K562 treated with DMSO at 1 percent for 4 hours (cell line): ENCODE data around the gene MPI. TPM values are rescaled to one million over a fixed set of nuclear protein-coding genes. Genes with fewer than 3 reads are reported as not detected.

Source experiments
- total RNA-seq: library from RNA; unstranded; fragments of 300-600 nt; gene quantifications from 2 replicates; pipeline ENCODE4 v1.2.3, GENCODE V29; 2022; ENCODE audit not compliant: insufficient read depth

MPI gene, protein sequence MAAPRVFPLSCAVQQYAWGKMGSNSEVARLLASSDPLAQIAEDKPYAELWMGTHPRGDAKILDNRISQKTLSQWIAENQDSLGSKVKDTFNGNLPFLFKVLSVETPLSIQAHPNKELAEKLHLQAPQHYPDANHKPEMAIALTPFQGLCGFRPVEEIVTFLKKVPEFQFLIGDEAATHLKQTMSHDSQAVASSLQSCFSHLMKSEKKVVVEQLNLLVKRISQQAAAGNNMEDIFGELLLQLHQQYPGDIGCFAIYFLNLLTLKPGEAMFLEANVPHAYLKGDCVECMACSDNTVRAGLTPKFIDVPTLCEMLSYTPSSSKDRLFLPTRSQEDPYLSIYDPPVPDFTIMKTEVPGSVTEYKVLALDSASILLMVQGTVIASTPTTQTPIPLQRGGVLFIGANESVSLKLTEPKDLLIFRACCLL
- total RNA-seq, result 24.6 and 27.3 TPM in 2 replicates

GRCh38 chr15:74889883-74890664, at the start of gene MPI:
Gene MPI (plus strand): TSS chr15:74890042. CDS start chr15:74890074, 32 bp downstream.

DNA sequence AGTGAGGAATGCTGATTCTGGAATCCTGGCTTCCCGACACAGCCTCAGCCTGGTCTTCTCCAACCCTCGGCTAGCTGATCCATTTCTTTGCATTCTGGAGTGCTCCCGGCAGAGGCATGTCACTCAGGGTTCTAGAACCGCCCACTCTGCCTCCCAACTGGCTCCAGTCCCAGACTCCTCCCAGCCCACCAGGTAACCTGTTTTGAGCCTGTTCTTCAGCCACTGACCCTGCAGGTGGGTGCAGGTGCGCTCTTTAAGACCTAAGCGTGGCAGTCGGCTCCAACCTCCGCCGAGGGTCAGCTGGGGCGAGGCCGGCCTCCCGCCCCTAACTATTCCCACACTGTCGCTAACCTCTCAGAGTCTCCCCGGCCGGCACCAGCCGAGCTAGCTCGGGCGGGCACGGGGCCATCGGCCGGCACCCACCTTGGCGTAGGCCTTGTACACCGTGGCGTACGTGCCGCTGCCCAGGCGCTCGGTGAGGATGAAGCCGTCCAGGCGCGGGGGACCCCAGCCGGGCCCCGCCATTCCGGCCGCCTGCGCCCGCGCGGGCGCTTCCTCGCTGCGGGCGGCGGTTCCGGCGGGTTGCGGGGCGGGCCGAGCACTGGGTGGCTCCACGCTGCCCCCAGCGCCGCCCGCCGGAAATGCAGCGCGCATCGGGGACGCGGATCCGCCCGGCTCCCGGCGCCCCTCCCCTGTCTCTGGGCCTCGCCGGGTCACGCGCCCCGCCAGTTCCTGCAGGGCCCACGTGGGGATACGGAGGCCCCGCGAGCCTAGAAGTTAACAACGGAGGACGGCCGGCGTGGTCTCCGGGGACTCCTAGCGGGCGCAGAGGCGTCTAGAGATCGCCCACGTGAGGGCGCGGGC, 47.0 kb upstream of the MPI start, which contains the start of gene ULK3:
Gene ULK3 (minus strand): TSS at position 576 of the 864 bp plus-strand sequence. CDS start 51 bp downstream, at position 525.

DNA sequence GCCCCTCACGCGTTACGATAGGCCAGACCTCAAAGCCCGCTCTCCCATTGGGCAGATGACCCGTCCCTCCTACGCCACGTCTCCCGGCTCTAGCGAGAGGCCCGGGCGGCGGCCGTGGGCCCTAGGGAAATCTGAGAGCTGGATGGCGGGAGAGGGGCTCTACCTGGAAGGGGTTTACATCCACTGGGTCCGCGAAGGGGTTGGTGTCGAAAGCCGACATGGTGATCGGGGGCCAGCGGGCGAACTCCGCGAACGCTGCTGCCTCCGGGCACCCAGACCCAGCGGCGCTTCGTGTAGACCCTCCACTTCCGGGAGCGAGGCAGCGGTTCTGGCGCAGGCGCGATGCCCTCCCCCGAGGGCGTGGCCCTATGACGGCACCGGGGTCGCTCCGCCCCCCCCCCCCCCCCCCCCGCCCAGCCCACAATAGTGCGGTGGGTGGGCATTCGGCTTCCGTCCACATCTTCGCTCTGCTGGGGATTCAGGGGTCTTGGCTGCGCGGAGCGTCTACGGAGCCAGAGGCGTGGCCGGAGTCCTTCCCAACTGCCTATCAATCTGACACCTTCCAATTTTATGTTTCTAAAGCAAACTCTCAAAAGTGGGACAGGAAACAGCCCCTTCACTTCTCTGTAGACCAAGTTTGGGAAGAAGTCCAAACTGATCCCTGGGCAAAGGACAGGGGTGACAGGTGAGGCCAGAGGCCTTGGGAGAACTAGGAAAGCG, 16.6 kb upstream of the MPI start, which contains the start of gene SCAMP2:
Gene SCAMP2 (minus strand): TSS at position 330 of the 720 bp plus-strand sequence. CDS start 110 bp downstream, at position 220.

GRCh38 chr15:74906450-74907162, 16.8 kb downstream of the MPI start, which contains the start of gene FAM219B:
Gene FAM219B (minus strand): TSS chr15:74906851. CDS start chr15:74906800, 51 bp downstream.

GRCh38 chr15:74937590-74938371, 47.9 kb downstream of the MPI start, which contains the start of gene COX5A:
Gene COX5A (minus strand): TSS chr15:74938073. CDS start chr15:74938014, 59 bp downstream.

Other genes starting within 250 kb of the MPI start
- gene EDC3, start 194.0 kb upstream of the MPI start, total RNA-seq, result 35.2 and 35.8 TPM in 2 replicates
- gene CYP1A1, start 164.5 kb upstream of the MPI start, total RNA-seq, result not detected in 2 replicates
- not detected in 2 replicates for gene CYP1A2, start 141.2 kb upstream of the MPI start, total RNA-seq
- 53.9 and 57.3 TPM in 2 replicates for gene CSK, start 108.0 kb upstream of the MPI start, total RNA-seq
- gene LMAN1L, start 77.2 kb upstream of the MPI start, total RNA-seq, result not detected in 2 replicates
- gene CPLX3, start 63.4 kb upstream of the MPI start, total RNA-seq, result not detected in 2 replicates
- 38.7 and 46.4 TPM in 2 replicates for gene ULK3, start 46.9 kb upstream of the MPI start, total RNA-seq
- 47.9 and 62.8 TPM in 2 replicates for gene SCAMP2, start 16.7 kb upstream of the MPI start, total RNA-seq
- 19.1 and 21.2 TPM in 2 replicates for gene FAM219B, start 16.8 kb downstream of the MPI start, total RNA-seq
- gene COX5A, start 48.0 kb downstream of the MPI start, total RNA-seq, result 340 and 400 TPM in 2 replicates
- 9.7 and 13.6 TPM in 2 replicates for gene RPP25, start 66.7 kb downstream of the MPI start, total RNA-seq
- gene SCAMP5, start 105.5 kb downstream of the MPI start, total RNA-seq, result not detected in 2 replicates
- 5.9 and 13.3 TPM in 2 replicates for gene PPCDC, start 133.5 kb downstream of the MPI start, total RNA-seq